HL-60/S4 (cell line): ENCODE results near the gene HES2.
"Not testable (repeated sequence)": the region's sequence is repeated elsewhere in the genome, so short reads cannot be mapped to it uniquely, and the experiment has no call there.

Source experiments
- in situ Hi-C: fragments of 300-500 bp; cut with MboI; formaldehyde crosslinking; loops from 2 replicates; pipeline ENCODE4 v1.14.3; 2022; ENCODE audit warnings: low sequenced_read_pairs

The HES2 gene

GRCh38 chr1:6454856-6455751 is 35.4 kb upstream of the HES2 start:
- in situ Hi-C loops: no loop called here

- in situ Hi-C loops: not testable (repeated sequence)
Observed at GRCh38 chr1:6453895-6454855, 34.5 kb upstream of the HES2 start.

GRCh38 chr1:6450943-6451373 is 31.2 kb upstream of the HES2 start:
- in situ Hi-C loops: no loop called here

- in situ Hi-C loops: not testable (repeated sequence)
Observed at GRCh38 chr1:6450486-6450885, 30.8 kb upstream of the HES2 start.

GRCh38 chr1:6450005-6450450 is 30.3 kb upstream of the HES2 start:
- in situ Hi-C loops: no loop called here

- in situ Hi-C loops: no loop called here
Observed at GRCh38 chr1:6448749-6449631, 29.3 kb upstream of the HES2 start.

GRCh38 chr1:6447818-6448748 is 28.4 kb upstream of the HES2 start:
- in situ Hi-C loops: no loop called here

GRCh38 chr1:6447016-6447817 is 27.5 kb upstream of the HES2 start:
- in situ Hi-C loops: no loop called here

- in situ Hi-C loops: no loop called here
Observed at GRCh38 chr1:6446665-6447015, 26.9 kb upstream of the HES2 start.

GRCh38 chr1:6445929-6446328 is 26.2 kb upstream of the HES2 start:
- in situ Hi-C loops: not testable (repeated sequence)

GRCh38 chr1:6445062-6445763 is 25.5 kb upstream of the HES2 start:
- in situ Hi-C loops: no loop called here

- in situ Hi-C loops: no loop called here
Observed at GRCh38 chr1:6444377-6444776, 24.7 kb upstream of the HES2 start.

- in situ Hi-C loops: no loop called here
Observed at GRCh38 chr1:6443339-6444115, 23.8 kb upstream of the HES2 start.

GRCh38 chr1:6441586-6441985 is 21.9 kb upstream of the HES2 start:
- in situ Hi-C loops: no loop called here

- in situ Hi-C loops: no loop called here
Observed at GRCh38 chr1:6440198-6441126, 20.7 kb upstream of the HES2 start.

- in situ Hi-C loops: no loop called here
Observed at GRCh38 chr1:6438047-6438525, 18.4 kb upstream of the HES2 start.
